Transverse colon (tissue), 4 donors: ENCODE measurements around the gene PLCXD3. TPM values are rescaled to one million over a fixed set of nuclear protein-coding genes. Genes with fewer than 3 reads are reported as not detected.

Source experiments
- DNase-seq: peaks from one replicate; pipeline ENCODE4 v3.0.0-alpha.2; 2019
- H3K27ac ChIP-seq, 4 donors: fragments of 200-600 bp; sonication (generic); 2 replicates each; pipeline ENCODE4 v1.5.1; 2016 to 2018; ENCODE audit warnings: inconsistent platforms in 4 of 4
- H3K27me3 ChIP-seq: fragments of 200-600 bp; sonication (generic); 2 replicates; pipeline ENCODE4 v1.5.1; 2017; ENCODE audit warnings: inconsistent platforms
- H3K36me3 ChIP-seq, 4 donors: fragments of 200-600 bp; sonication (generic); 2 replicates each; pipeline ENCODE4 v1.5.1; 2017 to 2019; ENCODE audit warnings: inconsistent platforms in 4 of 4
- H3K4me1 ChIP-seq, 4 donors: fragments of 200-600 bp; sonication (generic); 2 replicates each; pipeline ENCODE4 v1.5.1; 2017 to 2020; ENCODE audit warnings: inconsistent platforms in 4 of 4
- H3K4me3 ChIP-seq, 4 donors: fragments of 200-600 bp; sonication (generic); 1 replicate in 1 of 4; 2 replicates in 3 of 4; pipeline versions ENCODE4 v1.5.1 to v1.6.1; 2017 to 2019; ENCODE audit warnings: inconsistent platforms in 4 of 4
- H3K9me3 ChIP-seq, 2 donors: fragments of 200-600 bp; sonication (generic); 2 replicates each; pipeline ENCODE4 v1.5.1; 2017 to 2019; ENCODE audit warnings: inconsistent platforms in 2 of 2
- CTCF ChIP-seq, 5 experiments: fragments of 200-600 bp in 3 of 5; fragments of 450-650 bp in 2 of 5; sonication (generic) in 3 of 5; IDR thresholded peaks; 1 replicate in 2 of 5; 2 replicates in 3 of 5; pipeline ENCODE4 v1.5.1; 2016 to 2017; ENCODE audit warnings: antibody characterized with exemption in 5 of 5, inconsistent platforms in 3 of 5, mild to moderate bottlenecking in 2 of 5, moderate library complexity in 1 of 5
- EP300 ChIP-seq: sonication (generic); formaldehyde crosslinking; IDR thresholded peaks from one replicate; pipeline ENCODE4 v1.6.1; 2017; ENCODE audit warnings: antibody characterized with exemption, low read depth
- POLR2A ChIP-seq: fragments of 450-650 bp; IDR thresholded peaks from one replicate; pipeline ENCODE4 v1.6.1; 2016; ENCODE audit warnings: antibody characterized with exemption, mild to moderate bottlenecking, moderate library complexity
- POLR2AphosphoS5 ChIP-seq, 3 donors: sonication (generic); formaldehyde crosslinking; IDR thresholded peaks; one replicate each; pipeline ENCODE4 v1.6.1; 2016; ENCODE audit warnings: antibody characterized with exemption in 3 of 3
- WGBS, 2 donors: methylation state at CpG; one replicate each; pipeline ENCODE4 v1.1.5; 2018; ENCODE audit warnings: low coverage in 1 of 2; 5-methylcytosine and 5-hydroxymethylcytosine counted together
- in situ Hi-C, 4 donors: fragments of 200-750 bp; cut with MboI; loops; one replicate each; pipeline versions ENCODE4 v1.15.0 to v1.15.1; 2017; ENCODE audit warnings: low sequenced_read_pairs in 3 of 4, low pct_ligation_motif_present in 1 of 4, low pct_unique_long_range_greater_than_20kb in 1 of 4
- intact Hi-C: fragments of 100-400 bp; cut with DNase I; formaldehyde crosslinking; loops from one replicate; pipeline ENCODE4 v1.15.1; 2023; ENCODE audit warnings: low total_unique reads
- total RNA-seq, 4 donors: library from RNA; depleted of rRNA; stranded (reverse); fragments of >200 nt; gene quantifications; one replicate each; pipeline ENCODE4 v1.1.0, GENCODE V29; 2016

Gene PLCXD3
- total RNA-seq, 4 donors from 2014 or later = 0.64 to 1.9 (median 0.68) TPM; not detected in 1

GRCh38 chr5:41349846-41350245 lies 160.6 kb downstream of the PLCXD3 start:
- Histone ChIP-seq H3K4me1 (no peaks in the 10 kb centered on the region), H3K9me3 (no peaks in the 10 kb centered on the region), H3K4me3 (no peak overlapping the region), H3K27ac (no peak overlapping the region), H3K36me3 (no peaks in the 10 kb centered on the region), H3K27me3 (no peaks in the 10 kb centered on the region)
- no peak for DNase-seq
- TF ChIP-seq POLR2A = no peak
- no peak for TF ChIP-seq CTCF (IDR thresholded peaks at IDR 0.05)
- no peak for TF ChIP-seq EP300
- no peak for TF ChIP-seq POLR2AphosphoS5 (IDR thresholded peaks at IDR 0.05)
- in situ Hi-C loops (no loop called here), intact Hi-C loops (no loop called here)
- 25 to 75% methylated on average over 2 to 4 of the region's 4 CpGs for WGBS, 2 donors

DNA sequence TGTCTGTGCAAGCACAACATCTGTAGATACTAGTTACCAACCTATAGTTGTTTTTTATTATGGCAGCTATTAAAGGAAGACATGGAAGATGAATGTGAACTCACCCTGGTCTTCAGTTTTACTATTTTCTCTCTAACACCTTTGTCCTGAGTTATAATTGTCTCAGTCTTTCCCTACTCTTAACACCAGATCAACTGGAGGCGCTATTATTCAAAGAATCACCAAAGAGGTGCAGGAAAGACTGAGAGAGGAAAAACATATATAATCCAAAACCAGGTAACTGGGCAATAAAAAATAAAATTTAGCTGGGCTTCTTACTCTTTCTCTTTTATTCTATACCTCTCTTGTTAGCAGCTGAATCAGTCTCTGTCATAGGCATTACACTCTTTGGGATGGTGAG lies 162.8 kb downstream of the PLCXD3 start:
- Histone ChIP-seq H3K27ac (no peak overlapping the region), H3K4me1 (no peaks in the 10 kb centered on the region), H3K36me3 (no peaks in the 10 kb centered on the region), H3K9me3 (no peaks in the 10 kb centered on the region), H3K4me3 (no peak overlapping the region), H3K27me3 (no peaks in the 10 kb centered on the region)
- DNase-seq = no peak
- intact Hi-C loops = no loop called here
- WGBS, 2 donors = 92 to 97% methylated on average over 1 of the region's 1 CpG
- TF ChIP-seq CTCF (IDR thresholded peaks at IDR 0.05) (no peak), POLR2AphosphoS5 (IDR thresholded peaks at IDR 0.05) (no peak)
- in situ Hi-C loops = no loop called here

DNA sequence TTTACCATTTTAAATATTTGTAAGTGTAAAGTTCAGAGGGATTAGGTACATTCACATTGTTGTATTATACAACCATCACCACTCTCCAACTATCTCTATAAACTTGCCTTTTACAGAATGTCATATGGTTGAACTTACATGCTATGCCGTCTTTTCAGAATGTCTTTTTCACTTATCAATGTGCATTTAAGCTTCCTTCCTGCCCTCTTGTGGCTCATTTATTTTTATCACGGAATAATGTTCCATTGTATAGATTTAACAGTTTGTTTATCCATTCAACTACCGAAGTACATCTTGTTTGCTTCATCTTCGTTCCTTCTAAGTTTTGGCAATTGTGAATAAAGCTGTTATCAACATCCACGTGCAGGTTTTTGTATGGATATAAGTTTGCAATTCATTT lies 163.8 kb downstream of the PLCXD3 start:
- H3K4me3 ChIP-seq = no peak overlapping the region
- TF ChIP-seq POLR2AphosphoS5 (IDR thresholded peaks at IDR 0.05) = no peak
- peak in 1 of 5 experiments; percentile 11 for TF ChIP-seq CTCF (IDR thresholded peaks at IDR 0.05)
- no peak for DNase-seq
- H3K27me3 ChIP-seq = no peaks in the 10 kb centered on the region
- in situ Hi-C loops = no loop called here
- 10 to 19% methylated on average over 5 of the region's 5 CpGs for WGBS, 2 donors
- no peaks in the 10 kb centered on the region for H3K36me3 ChIP-seq
- H3K27ac ChIP-seq = no peak overlapping the region
- H3K4me1 ChIP-seq = no peaks in the 10 kb centered on the region
- H3K9me3 ChIP-seq = no peaks in the 10 kb centered on the region
- intact Hi-C loops = no loop called here

- TF ChIP-seq CTCF (IDR thresholded peaks at IDR 0.05) = no peak
- TF ChIP-seq EP300 = no peak
- TF ChIP-seq POLR2AphosphoS5 (IDR thresholded peaks at IDR 0.05) = no peak
- no peak for TF ChIP-seq POLR2A
- Histone ChIP-seq H3K4me1 (no peaks in the 10 kb centered on the region), H3K36me3 (no peaks in the 10 kb centered on the region), H3K27ac (no peak overlapping the region), H3K4me3 (no peak overlapping the region), H3K9me3 (no peaks in the 10 kb centered on the region), H3K27me3 (no peaks in the 10 kb centered on the region)
- 37 to 42% methylated on average over 1 of the region's 1 CpG for WGBS, 2 donors
- intact Hi-C loops (no loop called here), in situ Hi-C loops (no loop called here)
- no peak for DNase-seq
Observed at GRCh38 chr5:41345295-41345694, 165.1 kb downstream of the PLCXD3 start.
